Astrocyte (in vitro differentiated cells and primary cell): ENCODE data around the gene PLA2G3. TPM values are rescaled to one million over a fixed set of nuclear protein-coding genes. Genes with fewer than 3 reads are reported as not detected.

Experiments
- DNase-seq: peaks from one replicate; pipeline ENCODE4 v3.0.0-alpha.2; 2010; ENCODE audit warnings: low read depth
- FAIRE-seq: peaks from 2 replicates; lab custom pipeline; 2011; peaks lifted over from hg19 to GRCh38; lab: Jason Lieb, UNC
- H2AFZ ChIP-seq: 2 replicates; pipeline ENCODE4 v1.6.0; 2012; ENCODE audit warnings: low read depth, low read length, inconsistent platforms
- H3K27ac ChIP-seq: 2 replicates; pipeline ENCODE4 v1.5.1; 2011; ENCODE audit warnings: low read depth, low read length, inconsistent platforms
- H3K27me3 ChIP-seq: 2 replicates; pipeline ENCODE4 v1.6.0; 2011; ENCODE audit warnings: low read length, inconsistent platforms; ENCODE audit not compliant: insufficient read depth
- H3K36me3 ChIP-seq: 2 replicates; pipeline ENCODE4 v1.5.1; 2011; ENCODE audit warnings: low read length, inconsistent platforms; ENCODE audit not compliant: insufficient read depth
- H3K4me1 ChIP-seq: 2 replicates; pipeline ENCODE4 v1.5.1; 2011; ENCODE audit warnings: low read length, inconsistent platforms; ENCODE audit not compliant: insufficient read depth
- H3K4me2 ChIP-seq: 2 replicates; pipeline ENCODE4 v1.6.0; 2012; ENCODE audit warnings: low read length, inconsistent platforms
- H3K4me3 ChIP-seq: 2 replicates; pipeline ENCODE4 v1.5.1; 2011; ENCODE audit warnings: low read depth, mild to moderate bottlenecking, low read length, inconsistent platforms; ENCODE audit not compliant: insufficient read depth
- H3K79me2 ChIP-seq: 2 replicates; pipeline ENCODE4 v1.6.0; 2012; ENCODE audit warnings: mild to moderate bottlenecking, low read length, inconsistent platforms; ENCODE audit not compliant: insufficient read depth
- H3K9ac ChIP-seq: 2 replicates; pipeline ENCODE4 v1.6.0; 2012; ENCODE audit warnings: mild to moderate bottlenecking, low read length, inconsistent platforms
- H3K9me3 ChIP-seq: 2 replicates; pipeline ENCODE4 v1.5.1; 2012; ENCODE audit warnings: low read depth, mild to moderate bottlenecking, low read length, inconsistent platforms; ENCODE audit not compliant: insufficient read depth
- H4K20me1 ChIP-seq: 2 replicates; pipeline ENCODE4 v1.6.0; 2012; ENCODE audit warnings: low read length, inconsistent platforms; ENCODE audit not compliant: insufficient read depth
- H3K27ac Mint-ChIP-seq: one replicate; pipeline ENCODE4 v1.8.0; 2021; ENCODE audit warnings: mild to moderate bottlenecking, mixed read lengths; ENCODE audit not compliant: unreplicated experiment
- H3K27me3 Mint-ChIP-seq: one replicate; pipeline ENCODE4 v1.8.0; 2021; ENCODE audit warnings: low read depth, mixed read lengths; ENCODE audit not compliant: unreplicated experiment
- H3K36me3 Mint-ChIP-seq: one replicate; pipeline ENCODE4 v1.8.0; 2021; ENCODE audit warnings: low read depth, mixed read lengths; ENCODE audit not compliant: unreplicated experiment
- H3K4me1 Mint-ChIP-seq: one replicate; pipeline ENCODE4 v1.8.0; 2021; ENCODE audit warnings: low read depth, mixed read lengths; ENCODE audit not compliant: unreplicated experiment
- H3K4me3 Mint-ChIP-seq: one replicate; pipeline ENCODE4 v1.8.0; 2021; ENCODE audit warnings: mild to moderate bottlenecking, moderate library complexity, mixed read lengths; ENCODE audit not compliant: unreplicated experiment
- H3K9me3 Mint-ChIP-seq: one replicate; pipeline ENCODE4 v1.8.0; 2021; ENCODE audit warnings: mild to moderate bottlenecking, mixed read lengths; ENCODE audit not compliant: unreplicated experiment
- CTCF ChIP-seq: IDR thresholded peaks from 2 replicates; pipeline ENCODE4 v1.5.1; 2011; ENCODE audit warnings: low read depth, mild to moderate bottlenecking, inconsistent platforms, low read length, moderate library complexity; ENCODE audit not compliant: insufficient read depth
- EZH2 ChIP-seq: IDR thresholded peaks from 2 replicates; pipeline ENCODE4 v1.6.1; 2012; ENCODE audit warnings: mild to moderate bottlenecking, low read length, inconsistent platforms; ENCODE audit not compliant: insufficient read depth
- total RNA-seq: library from RNA; stranded (reverse); gene quantifications from 2 replicates; pipeline ENCODE4 v1.2.1, GENCODE V29; 2021

The PLA2G3 gene
- total RNA-seq, 1 donor from 2014 or later: not detected

GRCh38 chr22:31107894-31108218 is 32.5 kb downstream of the PLA2G3 start:
- Mint-ChIP-seq H3K27ac (peak overlapping the region; percentile 92), H3K27me3 (no peaks in the 10 kb centered on the region), H3K9me3 (no peaks in the 10 kb centered on the region), H3K4me3 (peak overlapping the region; percentile 73), H3K36me3 (peaks cover 6% of the 10 kb centered on the region), H3K4me1 (peaks cover 25% of the 10 kb centered on the region)
- H3K4me3 ChIP-seq: peak overlapping the region; percentile 54
- H3K27me3 ChIP-seq: no peaks in the 10 kb centered on the region
- FAIRE-seq: no peak
- H3K27ac ChIP-seq: peak overlapping the region; percentile 31
- H3K4me2 ChIP-seq: peak overlapping the region; percentile 84
- peaks cover 9% of the 10 kb centered on the region for H3K36me3 ChIP-seq
- H4K20me1 ChIP-seq: peaks cover 41% of the 10 kb centered on the region
- DNase-seq: no peak
- H3K9ac ChIP-seq: peak overlapping the region; percentile 73
- H3K4me1 ChIP-seq: peaks cover 23% of the 10 kb centered on the region
- H2AFZ ChIP-seq: peak overlapping the region; percentile 78
- peaks cover 27% of the 10 kb centered on the region for H3K79me2 ChIP-seq
- no peaks in the 10 kb centered on the region for H3K9me3 ChIP-seq
- TF ChIP-seq CTCF: no peak

DNA sequence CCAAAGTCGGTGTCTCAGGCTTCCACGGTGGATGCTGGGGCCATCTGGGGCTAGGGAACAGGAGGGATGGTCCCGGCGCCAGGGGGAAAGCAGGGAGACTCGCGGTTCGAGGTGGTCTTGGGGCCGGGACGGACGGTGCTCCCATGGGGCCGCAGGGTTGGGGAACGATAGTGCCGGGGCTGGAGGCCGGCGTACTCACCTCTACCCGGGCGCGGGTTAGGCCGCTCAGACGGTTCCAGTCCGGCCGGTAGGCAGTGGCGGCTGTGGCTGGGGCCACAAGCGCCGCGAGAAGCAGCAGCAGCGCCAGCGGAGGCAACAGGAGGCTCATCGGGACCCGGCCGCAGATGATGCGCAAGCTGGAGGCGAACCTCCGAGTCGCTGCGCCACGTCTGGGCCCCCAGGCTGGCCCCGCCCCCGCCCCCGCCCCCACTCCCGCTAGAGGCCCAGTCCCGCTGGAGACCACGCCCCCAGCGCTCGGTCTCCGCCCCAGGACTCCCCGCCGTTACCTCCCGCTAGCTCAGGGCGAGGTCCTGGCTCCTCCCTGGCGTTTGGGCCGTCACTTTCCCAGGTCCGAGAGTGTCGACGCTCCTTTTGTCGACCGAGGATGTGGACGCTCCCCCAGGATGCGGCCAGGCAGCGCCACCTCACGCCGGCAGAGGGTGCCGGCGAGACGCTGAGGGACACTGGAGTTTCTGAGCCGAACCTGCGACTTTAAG is 33.0 kb downstream of the PLA2G3 start, which contains the start of gene SELENOM:
Gene SELENOM, minus strand, starts transcription at position 391 of the 716 bp plus-strand sequence. Its CDS starts 63 bp downstream, at position 328.
- H2AFZ ChIP-seq: peak within 1 kb of the TSS; percentile 78
- FAIRE-seq (peak; percentile 94), DNase-seq (peak; percentile 93)
- peaks cover 30% of the 10 kb centered on the region for H3K4me1 Mint-ChIP-seq
- H4K20me1 ChIP-seq: peaks cover 46% of the 10 kb centered on the region
- no peaks in the 10 kb centered on the region for H3K27me3 ChIP-seq
- H3K4me1 ChIP-seq: peaks cover 27% of the 10 kb centered on the region
- H3K4me3 Mint-ChIP-seq: peak within 1 kb of the TSS; percentile 98
- peak within 1 kb of the TSS; percentile 97 for H3K9ac ChIP-seq
- H3K9me3 Mint-ChIP-seq: no peaks in the 10 kb centered on the region
- H3K27me3 Mint-ChIP-seq: no peaks in the 10 kb centered on the region
- peak within 1 kb of the TSS; percentile 99 for H3K4me2 ChIP-seq
- peaks cover 11% of the 10 kb centered on the region for H3K36me3 ChIP-seq
- peak within 1 kb of the TSS; percentile 85 for H3K27ac ChIP-seq
- peaks cover 6% of the 10 kb centered on the region for H3K36me3 Mint-ChIP-seq
- H3K9me3 ChIP-seq: no peaks in the 10 kb centered on the region
- H3K79me2 ChIP-seq: peaks cover 27% of the 10 kb centered on the region
- H3K4me3 ChIP-seq: peak within 1 kb of the TSS; percentile 86
- TF ChIP-seq CTCF (peak; percentile 87), EZH2 (no peak)
- peak within 1 kb of the TSS; percentile 92 for H3K27ac Mint-ChIP-seq

DNA sequence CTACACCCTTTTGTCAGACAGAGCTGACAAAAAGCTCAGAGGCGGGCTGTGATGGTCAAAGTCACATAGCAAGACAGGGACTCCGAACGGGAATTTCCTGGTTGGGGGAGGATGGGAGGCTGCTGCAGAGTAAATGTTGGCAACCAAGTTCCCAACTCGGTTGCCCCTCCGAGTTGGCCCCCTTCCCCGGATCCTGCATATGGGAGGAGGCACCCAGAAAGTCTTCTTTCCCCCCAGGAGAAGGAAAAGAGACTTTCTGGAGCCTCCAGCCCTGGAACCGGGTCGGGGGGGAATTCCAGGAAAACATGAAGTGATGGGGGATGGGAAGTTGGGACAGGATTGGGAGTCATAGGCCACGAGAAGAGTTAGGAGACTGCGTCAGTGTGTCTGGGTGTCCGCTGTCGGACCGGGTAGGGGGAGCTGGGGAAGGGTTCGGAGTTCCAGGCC is 33.6 kb downstream of the PLA2G3 start:
- Histone ChIP-seq H3K27ac (peak overlapping the region; percentile 85), H4K20me1 (peaks cover 52% of the 10 kb centered on the region), H2AFZ (peak overlapping the region; percentile 73), H3K4me1 (peaks cover 31% of the 10 kb centered on the region), H3K9ac (peak overlapping the region; percentile 97), H3K4me2 (peak overlapping the region; percentile 99), H3K79me2 (peaks cover 27% of the 10 kb centered on the region), H3K36me3 (peaks cover 13% of the 10 kb centered on the region), H3K4me3 (peak overlapping the region; percentile 86), H3K27me3 (no peaks in the 10 kb centered on the region), H3K9me3 (no peaks in the 10 kb centered on the region)
- H3K4me1 Mint-ChIP-seq: peaks cover 36% of the 10 kb centered on the region
- H3K4me3 Mint-ChIP-seq: peak overlapping the region; percentile 98
- TF ChIP-seq CTCF: no peak
- TF ChIP-seq EZH2: no peak
- DNase-seq: no peak
- no peaks in the 10 kb centered on the region for H3K27me3 Mint-ChIP-seq
- peak overlapping the region; percentile 91 for H3K27ac Mint-ChIP-seq
- no peak for FAIRE-seq
- no peaks in the 10 kb centered on the region for H3K9me3 Mint-ChIP-seq
- peaks cover 6% of the 10 kb centered on the region for H3K36me3 Mint-ChIP-seq
